NCI-H2081 treated with DMSO at 0.1 percent for 48 hours (cell line): ENCODE measurements around the gene GCLC.
"Not testable (repeated sequence)": the region's sequence is repeated elsewhere in the genome, so short reads cannot be mapped to it uniquely, and the experiment has no call there.

ENCODE experiments used
- DNase-seq: peaks from one replicate; lab custom pipeline; 2025; lab: John Stamatoyannopoulos, UW

GCLC gene

GRCh38 chr6:53492860-53493634, 51.9 kb downstream of the GCLC start:
- peak; percentile 47 for DNase-seq

DNA sequence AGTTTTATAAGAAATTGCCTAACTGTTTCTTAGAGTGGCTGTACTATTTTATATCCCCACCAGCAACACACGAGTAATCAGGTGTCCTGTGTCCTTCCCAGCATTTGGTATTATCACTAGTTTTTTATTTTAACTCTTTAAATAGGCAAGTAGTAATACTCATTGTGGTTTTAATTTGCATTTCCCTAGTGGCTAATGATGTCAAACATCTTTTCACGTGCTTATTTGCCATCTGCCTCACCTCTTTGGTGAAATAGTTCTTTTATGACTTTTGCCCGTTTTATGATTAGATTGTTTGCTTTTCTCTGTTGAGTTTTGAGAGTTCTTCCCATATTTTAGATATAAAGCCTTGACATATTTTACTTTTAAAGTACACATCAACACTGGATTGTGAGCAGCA, 57.8 kb downstream of the GCLC start:
- no peak for DNase-seq

DNA sequence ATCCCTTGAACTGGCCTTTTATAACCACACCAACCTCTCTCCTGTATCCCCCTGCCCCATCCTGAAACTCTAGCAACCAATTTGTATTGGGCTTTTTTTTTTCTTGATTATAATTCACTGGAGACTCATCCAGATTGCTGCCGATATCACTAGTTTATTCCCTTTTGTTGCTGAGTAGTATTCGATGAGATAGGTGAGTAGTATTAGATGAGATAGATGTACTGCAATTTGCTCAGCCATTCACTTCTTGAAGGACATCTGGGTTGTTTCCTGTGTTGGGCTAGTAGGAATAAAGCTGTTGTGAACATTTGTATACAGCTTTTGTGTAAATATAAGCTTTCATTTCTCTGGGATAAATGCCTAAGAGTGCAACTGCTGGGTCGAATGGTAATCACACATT, 58.2 kb downstream of the GCLC start:
- DNase-seq, result no peak

DNA sequence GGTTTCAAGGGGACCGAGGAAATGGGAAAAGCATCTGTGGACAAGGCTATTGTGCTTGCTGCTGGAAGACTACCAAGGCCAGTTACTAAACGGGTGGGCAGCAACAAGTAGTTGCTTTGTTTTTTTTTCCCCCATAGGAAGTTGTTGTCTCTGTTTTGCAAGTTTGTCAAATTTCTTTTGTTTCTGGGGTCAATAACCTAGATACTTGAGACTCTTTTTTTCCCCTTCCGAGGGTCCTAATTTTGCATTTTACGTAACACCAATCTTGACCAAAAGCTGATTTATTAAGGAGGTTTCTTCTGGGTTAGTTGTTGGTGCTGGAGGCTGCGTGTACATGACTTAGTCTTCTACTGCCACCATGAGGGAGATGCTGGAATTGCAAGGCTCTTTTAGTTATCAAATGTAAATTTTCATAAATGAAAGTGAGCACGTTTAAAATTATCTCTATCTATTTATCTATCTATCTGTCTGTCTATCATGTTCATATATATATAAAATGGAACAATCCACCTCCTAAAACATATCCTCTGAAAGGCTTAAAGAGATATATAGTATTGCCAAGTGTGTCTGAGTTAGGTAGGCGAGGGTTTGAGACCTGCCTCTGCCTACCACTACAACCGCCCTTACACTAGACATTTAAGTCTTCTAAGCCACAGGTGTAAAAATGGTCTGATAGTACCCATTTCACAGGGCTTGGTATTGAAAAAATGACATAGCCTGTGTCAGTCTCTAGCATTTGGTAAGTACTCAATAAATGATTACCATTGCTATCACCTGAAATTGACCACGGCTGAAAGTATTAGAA, 60.2 kb downstream of the GCLC start:
- DNase-seq, result peak; percentile 8

DNA sequence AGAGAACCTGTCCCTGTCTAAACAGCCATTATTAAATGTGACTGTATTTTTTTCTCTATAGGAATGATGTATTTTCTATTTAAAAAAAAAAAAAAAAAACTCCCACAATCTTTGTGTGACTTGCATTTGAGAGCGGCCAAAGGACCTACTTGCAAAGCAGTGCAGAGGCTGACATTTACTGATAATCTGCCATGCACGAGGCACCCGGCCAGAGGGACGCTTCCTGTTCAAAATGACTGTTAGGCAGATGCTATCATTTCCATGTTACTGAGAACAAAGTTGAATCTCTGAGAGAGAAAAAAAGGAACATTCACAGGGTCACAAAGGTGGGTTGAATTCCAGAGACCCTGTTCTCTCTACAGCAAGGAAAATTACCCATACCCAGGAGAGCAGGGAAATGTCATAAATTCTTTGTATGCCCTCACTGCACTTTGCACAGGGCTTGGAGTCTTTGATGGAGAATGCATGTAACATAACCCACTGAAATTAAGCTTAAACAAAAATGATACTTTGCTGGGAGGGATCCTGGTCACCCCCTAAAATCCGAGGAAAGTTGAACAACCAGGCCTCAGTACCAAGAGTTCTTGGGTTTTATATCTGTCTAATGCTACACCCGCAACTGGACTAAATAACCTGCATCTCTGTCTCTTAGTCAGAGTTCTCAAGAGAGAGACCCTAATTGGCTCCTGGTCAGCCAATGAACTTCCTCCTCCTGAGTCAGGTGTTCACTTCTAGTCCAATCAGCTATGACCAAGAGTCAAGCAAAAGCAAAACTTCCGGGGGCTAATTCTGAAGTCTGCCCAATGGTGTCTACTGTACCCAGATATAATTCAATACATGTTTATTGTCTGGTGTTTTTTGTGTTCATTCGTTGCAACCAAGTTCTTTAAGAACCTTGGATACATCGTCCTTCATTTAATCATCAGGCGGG, 61.2 kb downstream of the GCLC start:
- no peak for DNase-seq

- DNase-seq, result no peak
Observed at GRCh38 chr6:53481323-53481722, 63.6 kb downstream of the GCLC start.

- DNase-seq, result not testable (repeated sequence)
Observed at GRCh38 chr6:53480774-53481173, 64.1 kb downstream of the GCLC start.

DNA sequence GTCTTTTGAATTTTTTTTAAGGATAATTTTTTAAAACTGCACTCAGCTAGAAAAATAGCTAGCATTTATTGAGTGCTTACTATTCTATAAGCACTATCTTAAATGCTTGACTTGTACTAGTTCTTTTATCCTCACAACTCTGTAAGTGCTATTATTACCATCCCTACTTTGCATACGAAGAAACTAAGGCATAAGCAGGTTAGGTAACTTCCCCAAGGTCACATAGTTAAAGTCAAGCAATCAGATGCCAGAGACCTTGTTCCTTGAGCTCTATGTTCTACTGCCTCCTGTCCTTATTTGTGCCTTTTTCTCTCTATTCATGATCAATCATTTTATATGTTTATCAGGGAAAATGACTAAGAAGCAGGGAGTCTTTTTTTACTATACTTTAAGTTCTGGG, 65.0 kb downstream of the GCLC start:
- DNase-seq, result no peak

GRCh38 chr6:53476964-53477363, 67.9 kb downstream of the GCLC start:
- no peak for DNase-seq

- no peak for DNase-seq
Observed at GRCh38 chr6:53474010-53474409, 70.9 kb downstream of the GCLC start.

DNA sequence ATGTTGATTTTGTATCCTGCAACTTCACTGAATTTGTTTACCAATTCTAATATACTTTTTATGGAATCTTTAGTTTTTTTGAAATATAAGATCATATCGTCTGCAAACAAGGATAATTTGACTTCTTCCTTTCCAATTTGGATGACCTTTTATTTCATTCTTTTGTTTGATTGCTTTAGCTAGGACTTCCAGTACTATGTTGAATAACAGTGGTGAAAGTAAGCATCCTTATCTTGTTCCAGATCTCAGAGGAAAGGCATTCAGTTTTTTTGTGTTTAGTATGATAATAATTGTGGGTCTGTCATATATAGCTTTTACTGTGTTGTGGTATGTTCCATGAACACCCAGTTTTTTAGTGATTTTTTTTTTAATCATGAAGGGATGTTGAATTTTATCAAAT, 75.7 kb downstream of the GCLC start:
- DNase-seq, result no peak

DNA sequence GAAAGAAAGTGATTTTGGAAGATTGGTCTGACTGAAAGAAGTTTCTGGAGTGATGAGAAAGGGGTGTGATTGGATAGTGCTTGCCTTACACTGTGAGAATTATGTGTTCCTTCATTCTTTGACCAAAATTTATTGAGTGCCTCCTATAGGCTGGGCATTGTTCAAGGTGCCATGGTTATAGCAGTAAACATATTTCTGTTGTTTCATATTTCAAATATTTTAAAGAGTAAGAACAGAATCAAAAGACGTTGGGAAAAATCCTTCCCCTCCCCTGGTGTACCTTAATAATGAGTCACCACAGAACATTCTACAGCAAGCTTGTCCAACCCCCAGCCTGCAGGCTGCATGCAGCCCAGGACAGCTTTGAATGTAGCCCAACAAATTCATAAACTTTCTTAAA, 78.6 kb downstream of the GCLC start:
- no peak for DNase-seq

DNA sequence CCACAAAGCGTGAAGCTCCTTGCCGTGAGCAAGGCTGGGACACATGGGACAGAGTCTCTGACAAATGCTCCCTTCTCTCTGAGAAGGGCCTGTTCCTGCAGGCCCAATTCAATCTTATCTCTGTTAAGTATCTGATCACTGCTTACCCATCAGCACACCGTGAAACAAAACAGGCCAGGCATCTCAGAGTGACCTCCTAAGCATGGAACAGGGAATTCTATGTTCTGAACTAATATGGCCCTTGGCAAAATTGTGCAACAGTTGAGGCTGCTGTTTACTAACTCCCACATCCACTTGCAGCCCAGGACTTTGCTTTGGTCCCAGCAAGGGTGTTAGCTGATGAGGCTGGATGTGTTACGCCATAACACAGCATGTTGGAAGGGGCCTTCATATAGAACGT, 79.2 kb downstream of the GCLC start:
- no peak for DNase-seq

DNA sequence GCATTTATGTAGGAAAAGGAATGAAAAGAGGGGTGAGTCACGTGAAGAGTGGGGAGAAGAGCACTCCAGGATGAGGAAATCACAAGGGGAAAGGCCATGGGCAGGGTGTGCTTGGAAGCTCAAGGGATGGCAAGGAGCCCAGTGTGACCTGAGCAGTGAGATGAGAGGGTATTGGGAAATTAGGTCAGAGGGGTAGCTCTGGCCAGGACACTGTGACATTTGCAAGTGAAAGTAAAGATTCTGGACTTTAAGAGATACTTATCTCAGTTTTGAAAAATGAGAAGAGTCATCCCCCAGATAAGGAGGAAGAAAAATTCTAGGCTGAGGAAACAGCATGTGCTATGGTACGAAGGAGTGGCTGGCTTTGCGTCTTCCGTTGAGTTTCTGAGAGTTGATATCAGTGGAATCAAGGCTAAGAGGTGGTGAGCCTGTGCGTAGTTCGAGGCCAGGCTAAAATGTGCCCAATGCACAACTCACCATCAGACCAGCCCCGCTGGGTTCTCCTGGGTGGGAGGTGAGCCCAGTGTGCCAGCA, 79.9 kb downstream of the GCLC start:
- DNase-seq, result no peak

GRCh38 chr6:53464483-53464882, 80.4 kb downstream of the GCLC start:
- DNase-seq, result no peak

DNA sequence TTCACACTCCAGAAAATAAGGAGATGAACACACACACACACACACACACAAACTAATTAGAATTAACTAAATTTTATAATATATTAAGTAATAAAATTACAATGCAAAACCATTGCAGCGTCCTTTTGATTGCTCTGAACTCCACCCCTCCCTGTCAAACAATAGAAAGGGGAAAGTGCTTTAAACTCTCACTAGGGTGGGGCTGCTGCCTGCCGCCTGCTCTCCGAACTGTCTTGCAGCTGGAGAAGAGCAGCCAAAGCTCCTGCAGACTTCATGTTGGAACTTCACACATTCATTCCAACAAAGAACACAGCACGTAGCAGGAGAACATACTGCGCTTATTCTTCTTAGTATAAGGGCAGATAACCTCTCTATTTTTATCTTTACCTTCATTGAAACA, 83.2 kb downstream of the GCLC start:
- no peak for DNase-seq

GRCh38 chr6:53461041-53461656, 83.8 kb downstream of the GCLC start:
- peak; percentile 29 for DNase-seq

- DNase-seq, result no peak
Observed at GRCh38 chr6:53458105-53458866, 86.6 kb downstream of the GCLC start.

DNA sequence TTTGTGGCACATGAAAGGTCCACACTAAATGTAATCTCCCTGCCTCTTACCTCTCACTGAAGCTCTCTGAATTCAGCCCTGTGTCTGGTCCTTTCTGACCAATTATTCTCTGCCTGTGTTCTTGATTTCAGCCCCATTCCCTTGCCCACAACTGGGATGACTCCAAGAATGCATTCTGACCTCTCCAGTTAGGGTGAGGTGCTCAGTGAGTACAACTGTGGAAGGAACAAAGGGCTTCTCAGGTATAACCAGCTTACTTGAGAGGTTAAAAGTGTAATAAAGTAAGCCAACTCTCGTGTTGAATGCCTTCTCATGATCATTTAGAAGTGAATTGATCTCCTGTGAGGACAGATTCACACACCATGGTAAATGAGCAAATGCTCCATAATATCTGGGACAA, 88.1 kb downstream of the GCLC start:
- no peak for DNase-seq

- DNase-seq, result no peak
Observed at GRCh38 chr6:53455678-53456077, 89.2 kb downstream of the GCLC start.

- no peak for DNase-seq
Observed at GRCh38 chr6:53451165-53451564, 93.7 kb downstream of the GCLC start.
